Measurements from ENCODE around the gene TGM1.
A peak's percentile ranks its signal among the peaks of the same experiment; 100 is the strongest.

Gene TGM1

GRCh38 chr14:24291446-24292117, 28.6 kb upstream of the TGM1 start:
- no peak for DNase-seq

GRCh38 chr14:24290746-24291145, 27.8 kb upstream of the TGM1 start:
- DNase-seq: no peak

DNA sequence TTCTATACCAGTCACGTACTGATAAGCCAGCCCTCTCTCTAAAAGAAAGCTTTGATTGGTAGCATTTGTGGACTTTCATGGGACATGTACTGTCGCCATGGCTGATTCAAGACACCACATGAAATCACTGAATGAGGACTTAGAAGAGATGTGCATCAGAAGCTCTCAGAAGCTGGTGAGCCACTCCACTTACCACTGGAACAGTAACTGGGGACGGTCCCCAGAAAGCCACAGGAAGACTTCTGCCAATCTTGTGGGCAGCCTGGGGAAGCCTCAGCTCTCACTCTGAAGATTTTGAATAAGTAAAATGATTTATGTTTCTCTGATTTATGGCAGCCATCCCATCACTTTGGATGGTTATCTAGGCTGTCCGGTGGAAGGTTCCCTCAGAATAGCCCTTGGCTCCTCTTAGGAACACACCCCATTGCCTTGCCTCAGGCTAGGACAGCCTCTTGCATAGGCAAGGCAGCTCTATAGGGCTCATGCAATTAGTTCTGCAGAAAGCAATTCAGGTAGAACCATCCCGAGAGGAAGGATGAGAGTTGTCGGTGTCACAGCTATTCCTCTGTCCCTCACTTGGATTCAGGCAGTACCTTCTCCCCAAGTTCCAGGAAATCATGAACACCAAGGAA, 26.8 kb upstream of the TGM1 start:
- no peak for DNase-seq

GRCh38 chr14:24286996-24287395, 24.0 kb upstream of the TGM1 start:
- DNase-seq: no peak

DNA sequence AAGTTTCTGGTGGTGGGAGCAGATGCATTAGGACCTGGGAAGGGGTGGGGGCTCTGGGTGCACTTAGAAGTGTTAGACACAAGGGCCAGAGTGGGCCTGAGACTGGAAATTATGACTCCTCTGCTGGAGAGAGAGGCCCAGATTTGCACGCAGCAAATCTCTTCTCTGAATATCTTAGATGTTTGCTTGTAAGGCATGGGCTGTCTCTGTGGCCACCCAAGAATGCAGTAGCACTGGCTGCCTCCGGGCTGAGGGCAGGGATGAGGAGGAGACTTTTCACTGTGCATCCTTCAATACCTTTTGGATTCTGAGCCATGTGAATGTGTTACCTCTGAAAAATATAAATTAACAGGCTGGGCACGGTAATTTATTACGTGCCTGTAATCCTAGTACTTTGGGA, 22.4 kb upstream of the TGM1 start:
- no peak for DNase-seq

- peak; percentile 25 for DNase-seq
Observed at GRCh38 chr14:24284501-24285035, 21.6 kb upstream of the TGM1 start.

GRCh38 chr14:24283796-24284460, 21.0 kb upstream of the TGM1 start:
- no peak for DNase-seq

DNA sequence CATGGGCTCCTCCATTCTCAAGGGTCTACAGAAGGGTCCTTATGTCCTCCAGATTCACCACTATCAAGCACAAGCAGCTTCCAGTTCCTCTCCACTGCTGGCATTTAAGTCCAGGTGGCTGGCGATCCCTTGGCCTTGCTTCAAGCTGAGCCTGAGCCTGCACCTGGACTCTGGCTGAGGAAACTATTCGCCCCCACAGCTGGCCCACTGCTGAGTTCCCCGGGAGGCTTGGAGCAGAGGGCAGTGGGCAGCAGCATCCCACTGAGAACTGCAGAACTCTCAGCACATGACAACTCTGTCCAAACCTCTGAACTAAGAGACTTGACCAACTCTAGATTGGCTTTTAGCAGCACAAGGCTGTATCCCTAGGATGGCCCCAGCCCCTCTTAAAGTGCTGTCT, 19.8 kb upstream of the TGM1 start:
- no peak for DNase-seq

- DNase-seq: no peak
Observed at GRCh38 chr14:24281636-24282035, 18.7 kb upstream of the TGM1 start.

DNA sequence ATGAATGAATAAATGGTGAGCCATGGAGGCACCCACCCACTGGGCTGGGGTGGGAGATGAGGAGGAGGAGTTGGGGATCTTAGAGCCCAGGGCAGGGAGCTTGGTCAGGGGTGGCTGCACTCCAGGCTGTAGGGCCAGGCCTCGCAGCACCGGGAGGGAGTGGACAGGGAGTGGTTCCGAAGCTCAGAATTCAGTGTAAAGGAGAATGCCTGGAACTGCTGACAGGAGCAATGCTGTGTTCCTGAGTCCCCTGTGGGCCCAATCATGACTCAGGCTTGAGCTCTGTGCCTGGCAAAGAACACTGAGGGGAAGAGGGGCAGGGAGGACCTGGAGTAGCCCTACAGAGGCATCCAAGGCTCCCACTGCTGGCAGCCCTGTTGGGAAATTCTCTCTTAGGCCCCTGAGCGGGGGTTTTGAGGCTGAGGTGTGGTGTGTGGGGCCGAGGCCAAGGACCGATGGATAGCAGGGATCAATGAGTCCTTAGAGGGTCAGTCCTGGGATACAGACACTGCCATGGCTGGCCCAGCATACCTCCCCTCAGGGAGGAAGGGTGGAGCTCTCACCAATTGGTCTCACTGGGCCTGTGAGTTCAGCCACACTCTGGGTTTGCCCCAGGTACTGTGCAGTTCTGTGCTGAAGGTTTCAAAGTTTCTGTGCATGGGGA, 18.0 kb upstream of the TGM1 start:
- no peak for DNase-seq

DNA sequence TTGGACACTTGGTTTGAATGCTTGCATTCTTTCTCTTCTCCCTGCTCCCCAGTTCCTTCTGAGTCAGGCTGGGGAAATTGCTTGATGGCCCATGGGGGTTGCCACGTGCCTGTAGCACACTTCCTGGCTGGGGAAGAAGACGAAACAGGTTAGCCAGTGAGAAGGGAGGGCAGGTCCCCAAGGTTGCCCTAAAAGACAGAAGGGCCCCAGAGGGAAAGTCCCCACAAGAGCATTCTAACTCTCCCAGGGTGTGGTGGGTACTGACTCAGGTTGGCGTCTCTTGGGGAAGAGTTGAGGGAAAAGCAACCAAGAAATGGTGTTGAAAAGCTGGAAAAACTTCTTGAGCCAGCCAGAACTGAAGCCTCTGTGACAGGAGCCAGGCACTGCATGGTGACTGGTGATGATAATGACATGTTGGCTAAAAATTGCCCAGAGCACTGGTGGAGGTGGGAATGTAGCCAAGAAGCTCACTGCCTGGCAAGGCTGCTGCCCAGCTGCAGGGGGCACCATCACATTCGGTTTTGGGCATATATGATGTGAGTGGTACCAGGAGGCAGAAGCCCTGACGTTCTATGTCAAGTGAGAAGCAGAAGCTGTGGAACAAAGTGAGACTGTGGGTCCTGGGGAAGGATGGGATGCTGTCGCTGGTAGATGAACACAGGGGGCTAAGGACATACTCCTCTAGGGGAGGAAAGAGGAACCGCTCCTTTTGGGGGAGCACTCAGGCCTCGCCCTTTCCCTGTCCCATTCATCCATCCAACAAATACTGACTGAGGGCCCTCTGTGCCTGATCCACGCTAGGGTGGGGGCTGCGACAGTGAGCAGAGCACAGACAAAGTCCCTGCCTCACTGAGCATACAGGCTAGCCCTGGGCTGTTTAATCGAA, 16.6 kb upstream of the TGM1 start:
- peak; percentile 61 for DNase-seq

DNA sequence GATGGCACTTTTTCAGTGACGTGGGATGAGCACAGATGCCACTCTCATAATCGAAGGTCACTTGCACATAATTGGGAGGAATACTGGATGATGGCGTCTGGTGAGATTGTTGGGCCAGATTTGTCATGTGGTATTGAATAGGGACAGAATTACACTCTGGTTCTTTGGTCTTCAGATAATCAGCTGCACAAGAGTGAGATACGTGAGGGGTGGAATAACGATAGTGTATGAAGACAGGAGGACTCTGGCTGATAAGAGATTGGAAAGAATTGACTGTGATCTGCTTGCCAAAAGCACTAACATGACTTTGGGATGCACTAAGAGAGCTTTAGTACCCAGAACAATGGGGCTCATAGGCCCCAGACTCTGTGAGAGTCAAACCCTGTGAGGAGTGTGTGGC, 15.4 kb upstream of the TGM1 start:
- DNase-seq: no peak

DNA sequence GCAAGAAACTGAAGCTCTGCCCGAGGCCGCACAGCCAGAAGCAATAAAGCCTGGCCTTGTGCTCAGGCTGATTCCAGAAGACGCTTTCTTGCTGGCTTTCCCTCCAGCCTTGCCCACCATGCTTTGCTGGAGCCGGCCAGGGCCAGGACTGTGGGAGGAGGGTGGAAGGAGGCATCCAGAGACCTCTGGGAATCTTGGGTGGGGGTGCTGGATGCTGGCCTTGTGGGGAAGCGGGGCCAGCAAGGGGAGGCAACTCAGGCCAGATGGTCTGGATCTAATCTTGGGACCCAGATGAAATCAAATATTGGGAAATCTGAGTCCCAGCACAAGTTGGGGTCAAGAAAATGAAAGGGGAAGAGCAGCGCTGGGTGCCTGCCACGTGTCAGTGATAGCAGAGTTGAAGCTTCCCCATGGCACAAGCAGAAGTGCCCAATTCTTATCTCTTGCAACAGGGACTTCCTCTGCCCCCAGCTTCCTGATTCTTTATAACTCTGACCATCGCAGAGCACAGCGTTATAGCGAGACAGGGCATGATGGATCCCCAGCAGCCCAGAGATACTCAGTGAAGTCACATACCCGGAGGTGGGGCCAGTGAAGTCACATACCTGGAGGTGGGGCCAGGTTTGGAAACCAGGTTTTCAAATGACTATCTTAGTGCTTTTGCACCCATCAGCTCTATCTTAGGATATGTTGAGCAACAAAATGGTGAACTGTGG, 14.8 kb upstream of the TGM1 start:
- DNase-seq: no peak

GRCh38 chr14:24277071-24277470, 14.1 kb upstream of the TGM1 start:
- DNase-seq: no peak

GRCh38 chr14:24274101-24274543, 11.1 kb upstream of the TGM1 start:
- DNase-seq: no peak

DNA sequence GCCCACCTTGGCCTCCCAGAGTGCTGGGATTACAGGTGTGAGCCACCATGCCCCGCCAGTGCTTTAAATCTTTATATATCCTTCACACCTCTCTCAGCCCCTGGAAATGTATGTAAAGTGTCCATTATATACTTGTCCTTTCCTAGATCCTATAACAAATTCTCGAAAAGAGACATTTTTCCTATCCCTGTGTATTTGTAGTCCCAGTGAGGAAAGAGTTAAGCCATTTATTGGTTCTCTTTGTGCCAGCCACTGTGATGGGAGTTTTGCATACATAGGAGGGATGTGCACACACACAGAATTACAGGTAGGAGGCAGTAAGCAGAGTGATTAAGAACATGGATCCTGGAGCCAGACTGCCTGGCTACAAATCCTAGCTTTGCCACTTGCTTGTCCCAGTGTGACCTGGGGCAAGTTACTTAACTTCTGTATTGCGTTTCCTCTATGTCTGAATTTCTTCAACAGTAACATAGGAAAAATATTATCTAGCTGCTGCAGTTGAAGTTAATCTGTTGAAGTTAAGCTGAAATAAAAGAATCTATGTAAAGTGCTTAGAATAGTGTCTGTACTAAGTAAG, 10.5 kb upstream of the TGM1 start:
- DNase-seq: peak; percentile 5

DNA sequence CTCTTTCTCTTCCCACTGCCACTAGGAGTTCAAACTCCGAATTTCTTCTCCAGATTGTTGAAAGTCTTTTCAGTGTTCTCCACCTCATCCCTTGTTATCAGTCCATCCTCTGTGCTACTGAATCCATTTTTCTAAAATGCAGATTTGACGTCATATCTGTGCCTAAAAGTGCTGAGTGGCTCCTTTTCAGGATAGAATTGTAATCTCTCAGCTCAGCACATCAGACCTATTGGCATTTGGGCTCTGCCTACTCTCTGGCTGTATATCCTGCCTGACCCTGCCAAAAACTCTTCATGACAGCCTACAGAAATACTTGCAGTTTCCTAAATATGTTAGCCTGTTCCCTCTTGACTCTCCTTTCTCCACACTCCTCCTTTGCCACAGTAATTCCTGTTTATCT, 9.5 kb upstream of the TGM1 start:
- DNase-seq: no peak

DNA sequence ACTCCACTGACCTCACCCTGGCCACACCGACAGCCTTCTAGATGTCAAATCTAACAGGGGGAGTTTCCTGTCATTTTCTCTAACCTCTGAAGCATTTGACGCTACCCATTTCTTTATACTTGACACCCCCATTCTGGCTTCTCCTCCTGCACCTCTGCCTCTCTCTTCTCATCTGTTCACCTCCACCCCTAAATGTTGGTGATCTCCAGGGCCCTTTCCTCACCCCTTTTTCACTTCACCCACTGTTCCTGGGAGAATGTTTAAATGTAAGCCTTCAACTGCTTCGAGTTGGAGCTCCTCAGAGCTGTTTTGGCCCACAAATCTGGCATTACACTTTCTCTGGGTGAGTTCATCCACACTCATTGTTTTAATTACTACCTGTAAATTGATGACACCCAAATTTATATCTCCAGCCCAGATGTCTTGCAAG, 8.9 kb upstream of the TGM1 start:
- no peak for DNase-seq

DNA sequence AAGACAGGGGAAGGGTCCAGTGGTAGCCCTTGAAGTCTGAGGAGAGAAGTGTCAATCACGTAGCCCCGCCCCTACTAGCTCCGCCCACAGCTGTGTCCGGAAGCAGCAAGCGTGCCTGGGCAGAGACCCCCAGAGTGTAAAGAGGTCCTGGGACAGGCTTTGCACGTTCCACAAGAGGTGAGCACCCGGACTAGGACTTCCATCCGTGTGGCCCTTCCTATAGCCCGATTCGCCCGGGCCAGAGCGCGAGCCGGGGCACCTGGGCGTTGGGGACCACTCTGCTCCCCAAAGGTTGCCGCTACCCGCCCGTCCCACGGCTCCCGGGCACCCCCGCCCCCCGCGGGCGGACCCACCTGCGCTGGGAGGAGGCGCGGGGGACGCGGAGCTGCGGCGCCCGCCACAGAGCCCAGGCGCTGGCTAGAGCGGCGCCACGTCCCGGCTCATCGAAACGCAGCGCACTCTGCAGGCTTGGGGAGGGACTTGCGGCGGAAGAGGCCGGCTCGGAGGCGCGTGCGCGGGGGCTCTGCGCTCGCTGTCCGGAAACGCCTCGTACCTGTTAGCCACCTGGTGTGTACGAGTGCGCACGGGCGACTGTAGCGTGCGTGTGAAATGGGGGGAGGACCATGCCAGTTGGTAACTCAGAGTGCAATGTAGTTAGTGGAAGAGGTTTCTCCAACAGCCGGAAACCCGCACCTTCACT, 8.3 kb upstream of the TGM1 start, which contains the start of gene RABGGTA:
TSS of gene RABGGTA (minus strand) at position 464 of the 700 bp plus-strand sequence. CDS start 482 bp downstream, outside the sequence.
- peak; percentile 83 for DNase-seq

GRCh38 chr14:24270537-24271133, 7.7 kb upstream of the TGM1 start:
- peak; percentile 50 for DNase-seq
